ENCODE results near the gene HTR2A. TPM values are rescaled to one million over a fixed set of nuclear protein-coding genes. Genes with fewer than 3 reads are reported as not detected.

HTR2A gene
- total RNA-seq, 1 experiment from 2014 or later, result not detected

- in situ Hi-C loops (cut with HindIII; ENCODE audit: low pct_unique_long_range_greater_than_20kb, low sequenced_read_pairs), result no loop called here
- Histone ChIP-seq H3K27me3 (ENCODE audit: control insufficient read depth, insufficient read depth, low read length) (no peaks in the 10 kb centered on the region), H3K4me1 (ENCODE audit: control insufficient read depth, insufficient read depth, low read length) (no peaks in the 10 kb centered on the region), H3K27ac (ENCODE audit: low read length) (no peak overlapping the region), H3K4me3 (ENCODE audit: low read depth in 2 of 2, low read length in 2 of 2) (no peak overlapping the region), H3K9me3 (ENCODE audit: control insufficient read depth, insufficient read depth, low read depth, low read length) (no peaks in the 10 kb centered on the region), H3K36me3 (ENCODE audit: control insufficient read depth, insufficient read depth, low read length) (no peaks in the 10 kb centered on the region)
- DNase-seq (ENCODE audit: low read depth, low spot score) (no peak), ATAC-seq (no peak)
- BruUV-seq (replicated peaks), result no TSS peak
- ChIA-PET CTCF (no interaction called here), POLR2A (no interaction called here)
- intact Hi-C loops (cut with micrococcal nuclease; ENCODE audit: unreplicated experiment), result loop anchor here (5.0 kb wide), 1 partner anchor 938 kb away; no protein-coding TSS in a partner anchor
- TF ChIP-seq SIN3A (IDR thresholded peaks at IDR 0.05; ENCODE audit: borderline replicate concordance, insufficient read depth, low read depth, low read length) (no peak), REST (IDR thresholded peaks at IDR 0.05; ENCODE audit: insufficient read depth in 1 of 2, low read depth in 2 of 2, low read length in 1 of 2) (no peak), POLR2AphosphoS5 (IDR thresholded peaks at IDR 0.05; ENCODE audit: low read depth, low read length) (no peak), CTCF (IDR thresholded peaks at IDR 0.05) (no peak), TCF7L2 (IDR thresholded peaks at IDR 0.05; ENCODE audit: low read depth, low read length) (no peak)
Measured at GRCh38 chr13:46834657-46835056, 62.2 kb downstream of the HTR2A start.

GRCh38 chr13:46831588-46832194 is 65.2 kb downstream of the HTR2A start:
- ChIA-PET CTCF (interaction anchor here (0.6 kb wide), 1 partner anchor 120 kb away, joined by 3 read pairs; no protein-coding TSS in a partner anchor), POLR2A (no interaction called here)
- H3K4me3 ChIP-seq (ENCODE audit: low read depth in 2 of 2, low read length in 2 of 2), result no peak overlapping the region
- ATAC-seq (no peak; the same call in 1 of the 2 replicates), DNase-seq (ENCODE audit: low read depth, low spot score) (peak; percentile 32)
- no TSS peak for BruUV-seq (replicated peaks)
- H3K27me3 ChIP-seq (ENCODE audit: control insufficient read depth, insufficient read depth, low read length), result no peaks in the 10 kb centered on the region; the same call in 1 of the 2 replicates
- H3K36me3 ChIP-seq (ENCODE audit: control insufficient read depth, insufficient read depth, low read length), result no peaks in the 10 kb centered on the region
- no peaks in the 10 kb centered on the region for H3K9me3 ChIP-seq (ENCODE audit: control insufficient read depth, insufficient read depth, low read depth, low read length)
- in situ Hi-C loops (cut with HindIII; ENCODE audit: low pct_unique_long_range_greater_than_20kb, low sequenced_read_pairs) (no loop called here), intact Hi-C loops (cut with micrococcal nuclease; ENCODE audit: unreplicated experiment) (loop anchor here (5.0 kb wide), 1 partner anchor 941 kb away; no protein-coding TSS in a partner anchor)
- H3K4me1 ChIP-seq (ENCODE audit: control insufficient read depth, insufficient read depth, low read length), result no peaks in the 10 kb centered on the region
- no peak overlapping the region for H3K27ac ChIP-seq (ENCODE audit: low read length)
- TF ChIP-seq TCF7L2 (IDR thresholded peaks at IDR 0.05; ENCODE audit: low read depth, low read length), result no peak
- TF ChIP-seq CTCF (IDR thresholded peaks at IDR 0.05), result peak; percentile 66; the same call in 1 of the 2 replicates
